ENCODE data around the gene RYR2.
"Not testable (repeated sequence)": the region's sequence is repeated elsewhere in the genome, so short reads cannot be mapped to it uniquely, and the experiment has no call there.

Gene RYR2

GRCh38 chr1:237814319-237814924, 772.4 kb downstream of the RYR2 start:
- in situ Hi-C loops (cut with MboI; ENCODE audit: low sequenced_read_pairs): no loop called here

DNA sequence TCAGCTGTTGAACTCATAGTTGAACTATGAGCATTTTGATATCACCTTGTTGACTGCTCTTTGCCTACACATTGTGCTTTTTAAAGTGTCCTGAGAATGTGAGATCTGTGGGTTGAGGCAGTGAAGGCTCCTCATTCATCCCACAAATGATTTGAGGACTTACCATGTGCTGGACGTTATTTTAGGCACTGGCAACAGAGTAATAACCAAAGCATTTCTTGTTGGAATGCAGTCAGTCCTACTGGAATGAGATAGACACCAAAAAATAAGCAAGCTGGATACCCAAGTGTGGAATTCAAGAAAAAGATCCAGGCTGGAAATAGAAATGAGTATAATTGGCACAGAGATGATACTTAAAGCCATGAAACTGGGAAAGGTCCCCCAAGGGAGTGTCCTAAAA, 775.3 kb downstream of the RYR2 start:
- in situ Hi-C loops (cut with MboI; ENCODE audit: low sequenced_read_pairs): no loop called here

- in situ Hi-C loops (cut with MboI; ENCODE audit: low sequenced_read_pairs): not testable (repeated sequence)
These were observed 778.6 kb downstream of the RYR2 start for GRCh38 chr1:237820634-237821033.

DNA sequence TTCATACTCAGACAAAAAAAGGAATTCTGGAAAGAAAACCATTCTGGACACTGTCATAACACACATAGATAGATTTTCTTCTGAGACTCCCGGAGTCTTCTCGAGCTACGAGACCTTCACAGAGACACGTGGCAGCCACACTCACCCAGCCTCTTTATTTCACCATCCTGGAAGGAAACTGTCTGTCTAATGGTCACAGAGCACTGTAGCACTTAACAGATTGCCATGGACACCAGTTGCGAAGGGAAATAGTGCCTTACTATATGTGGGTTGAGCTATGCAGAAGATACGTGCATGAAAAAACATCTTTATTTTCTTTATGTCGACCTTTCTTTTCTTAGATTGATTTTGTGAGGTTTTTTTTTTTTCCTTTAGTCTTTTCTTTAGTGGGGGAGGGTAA, 790.9 kb downstream of the RYR2 start:
- in situ Hi-C loops (cut with MboI; ENCODE audit: low sequenced_read_pairs): no loop called here

- in situ Hi-C loops (cut with MboI; ENCODE audit: low sequenced_read_pairs): no loop called here
These were observed 792.1 kb downstream of the RYR2 start for GRCh38 chr1:237834048-237834447.

DNA sequence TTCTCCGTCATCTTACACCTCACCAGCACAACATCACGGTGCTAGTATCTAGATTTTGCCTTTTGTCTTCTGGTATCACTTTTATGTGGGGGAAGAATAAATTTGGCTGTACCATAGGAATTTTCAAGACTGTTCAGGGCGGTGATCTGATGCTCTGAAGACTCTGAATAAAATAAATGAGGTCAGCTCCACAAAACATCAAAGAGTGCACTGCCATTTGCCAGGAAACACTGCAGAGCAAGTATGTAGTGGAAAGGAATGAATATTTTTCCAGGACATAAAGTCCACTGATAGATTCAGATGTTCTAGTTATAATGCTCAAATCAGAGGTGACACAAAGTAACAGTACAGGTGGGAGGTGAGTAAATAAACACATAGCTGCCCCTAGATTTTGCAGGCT, 792.5 kb downstream of the RYR2 start:
- in situ Hi-C loops (cut with MboI; ENCODE audit: low sequenced_read_pairs): no loop called here

- in situ Hi-C loops (cut with MboI; ENCODE audit: low sequenced_read_pairs): no loop called here
These were observed 796.3 kb downstream of the RYR2 start for GRCh38 chr1:237838320-237838719.

GRCh38 chr1:237838904-237839534, 797.0 kb downstream of the RYR2 start:
- in situ Hi-C loops (cut with MboI; ENCODE audit: low sequenced_read_pairs): no loop called here

DNA sequence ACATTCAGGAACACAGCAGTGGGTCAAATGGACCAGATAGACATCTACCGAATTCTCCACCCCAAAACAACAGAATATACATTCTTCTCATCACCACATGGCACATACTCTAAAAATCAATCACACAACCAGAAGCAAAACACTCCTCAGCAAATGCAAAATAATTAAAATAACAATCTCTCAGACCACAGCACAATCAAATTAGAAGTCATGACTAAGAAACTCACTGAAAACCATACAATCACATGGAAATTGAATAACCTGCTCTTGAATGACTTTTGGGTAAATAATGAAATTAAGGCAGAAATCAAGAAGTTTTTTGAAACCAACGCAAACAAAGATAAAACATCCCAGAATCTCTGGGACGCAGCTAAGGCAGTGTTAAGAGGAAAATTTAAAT, 799.5 kb downstream of the RYR2 start:
- in situ Hi-C loops (cut with MboI; ENCODE audit: low sequenced_read_pairs): no loop called here

DNA sequence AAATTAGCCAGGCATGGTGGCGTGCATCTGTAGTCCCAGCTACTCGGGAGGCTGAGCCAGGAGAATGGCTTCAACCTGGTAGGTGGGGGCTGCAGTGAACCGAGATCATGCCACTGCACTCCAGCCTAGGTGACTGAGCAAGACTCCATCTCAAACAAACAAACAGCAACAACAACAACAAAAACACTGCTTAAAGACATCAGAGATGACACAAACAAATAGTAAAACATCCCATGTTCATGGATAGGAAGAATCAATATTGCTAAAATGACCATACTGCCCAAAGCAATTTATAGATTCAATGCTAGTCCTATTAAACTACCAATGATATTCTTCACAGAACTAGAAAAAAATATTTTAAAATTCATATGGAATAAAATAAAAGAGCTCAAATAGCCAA, 801.5 kb downstream of the RYR2 start:
- in situ Hi-C loops (cut with MboI; ENCODE audit: low sequenced_read_pairs): not testable (repeated sequence)

GRCh38 chr1:237851210-237851845, 809.3 kb downstream of the RYR2 start:
- in situ Hi-C loops (cut with MboI; ENCODE audit: low sequenced_read_pairs): no loop called here

- in situ Hi-C loops (cut with MboI; ENCODE audit: low sequenced_read_pairs): no loop called here
These were observed 810.4 kb downstream of the RYR2 start for GRCh38 chr1:237852342-237852741.

DNA sequence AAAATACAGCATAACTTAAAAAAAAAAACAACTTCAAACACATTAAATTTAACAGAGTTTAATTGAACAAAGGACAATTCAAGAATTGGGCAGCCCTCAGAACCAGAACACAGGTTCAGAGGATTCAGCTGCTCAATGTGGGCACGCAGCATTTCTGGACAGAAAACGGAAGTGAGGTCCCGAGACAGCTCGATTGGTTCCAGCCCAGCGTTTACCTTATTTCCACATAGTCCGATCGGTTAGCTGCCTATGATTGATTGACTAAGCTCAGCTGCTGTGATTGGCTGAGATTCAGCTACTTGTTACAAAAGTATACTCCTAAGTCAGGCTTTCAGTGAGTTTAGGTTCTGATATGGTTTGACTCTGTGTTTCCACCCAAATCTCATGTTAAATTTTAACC, 815.5 kb downstream of the RYR2 start:
- in situ Hi-C loops (cut with MboI; ENCODE audit: low sequenced_read_pairs): no loop called here

DNA sequence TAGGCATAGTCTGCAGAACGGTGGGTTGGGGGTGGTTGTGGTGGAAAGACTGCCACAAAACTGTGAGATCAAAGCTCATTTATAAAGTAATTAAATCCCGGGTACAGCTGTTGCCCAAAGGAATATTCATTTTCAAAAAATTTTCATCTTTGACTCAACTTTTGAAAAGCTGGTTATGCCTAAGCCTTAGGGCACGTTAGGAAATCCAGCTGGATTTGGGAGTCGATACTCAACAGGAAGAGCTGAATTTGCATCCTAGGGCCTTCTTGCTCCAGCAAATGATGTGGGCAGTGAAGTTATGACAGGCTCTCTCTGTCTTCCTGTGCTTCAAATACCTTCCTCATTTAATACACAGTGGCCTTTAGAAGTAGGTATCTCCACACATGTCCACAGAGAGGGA, 817.0 kb downstream of the RYR2 start:
- in situ Hi-C loops (cut with MboI; ENCODE audit: low sequenced_read_pairs): no loop called here

GRCh38 chr1:237861944-237862343, 820.0 kb downstream of the RYR2 start:
- in situ Hi-C loops (cut with MboI; ENCODE audit: low sequenced_read_pairs): no loop called here

DNA sequence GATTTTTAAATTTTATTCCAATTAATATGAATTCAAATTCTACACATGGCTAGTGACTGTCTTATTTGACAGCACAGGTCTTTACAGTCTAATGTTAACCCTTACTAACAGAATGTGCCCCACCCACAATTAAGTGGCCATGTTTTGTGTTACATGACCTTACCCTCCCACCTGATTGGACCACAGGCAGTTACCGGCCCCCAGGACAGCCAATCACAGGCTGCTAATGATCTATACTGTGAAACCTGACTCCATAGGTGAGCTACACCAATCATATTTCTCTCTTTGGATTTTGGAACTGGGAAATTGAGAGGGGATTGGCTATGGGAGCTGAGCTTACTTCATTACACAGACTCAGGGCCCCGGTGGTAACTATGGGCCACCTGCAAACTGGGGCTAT, 821.2 kb downstream of the RYR2 start:
- in situ Hi-C loops (cut with MboI; ENCODE audit: low sequenced_read_pairs): no loop called here

- in situ Hi-C loops (cut with MboI; ENCODE audit: low sequenced_read_pairs): no loop called here
These were observed 822.6 kb downstream of the RYR2 start for GRCh38 chr1:237864338-237865244.

DNA sequence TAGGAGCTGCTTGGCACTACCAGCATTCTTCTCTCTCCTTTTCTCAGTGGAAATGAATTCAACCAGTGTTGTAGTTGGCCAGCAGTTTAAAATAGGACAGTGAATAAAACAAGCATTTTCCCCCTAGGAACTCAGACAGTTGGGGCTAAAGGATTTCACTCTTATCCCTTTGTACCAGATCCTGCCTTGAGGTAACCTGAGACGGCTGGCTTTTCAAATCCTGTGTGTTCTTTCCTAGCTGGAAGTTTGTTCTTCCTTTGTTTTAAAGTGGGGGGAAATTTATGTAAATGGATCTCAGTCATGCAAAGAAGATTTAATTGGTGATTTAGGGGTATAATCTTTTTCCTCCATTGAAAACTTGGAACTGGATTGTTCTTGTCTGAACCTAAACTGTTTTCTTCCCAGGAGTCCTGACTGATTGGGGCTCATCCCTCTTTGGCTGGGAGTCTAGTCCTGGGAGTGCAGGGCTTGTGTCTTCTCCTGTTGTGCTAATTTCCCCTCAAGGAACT, 825.5 kb downstream of the RYR2 start:
- in situ Hi-C loops (cut with MboI; ENCODE audit: low sequenced_read_pairs): no loop called here

DNA sequence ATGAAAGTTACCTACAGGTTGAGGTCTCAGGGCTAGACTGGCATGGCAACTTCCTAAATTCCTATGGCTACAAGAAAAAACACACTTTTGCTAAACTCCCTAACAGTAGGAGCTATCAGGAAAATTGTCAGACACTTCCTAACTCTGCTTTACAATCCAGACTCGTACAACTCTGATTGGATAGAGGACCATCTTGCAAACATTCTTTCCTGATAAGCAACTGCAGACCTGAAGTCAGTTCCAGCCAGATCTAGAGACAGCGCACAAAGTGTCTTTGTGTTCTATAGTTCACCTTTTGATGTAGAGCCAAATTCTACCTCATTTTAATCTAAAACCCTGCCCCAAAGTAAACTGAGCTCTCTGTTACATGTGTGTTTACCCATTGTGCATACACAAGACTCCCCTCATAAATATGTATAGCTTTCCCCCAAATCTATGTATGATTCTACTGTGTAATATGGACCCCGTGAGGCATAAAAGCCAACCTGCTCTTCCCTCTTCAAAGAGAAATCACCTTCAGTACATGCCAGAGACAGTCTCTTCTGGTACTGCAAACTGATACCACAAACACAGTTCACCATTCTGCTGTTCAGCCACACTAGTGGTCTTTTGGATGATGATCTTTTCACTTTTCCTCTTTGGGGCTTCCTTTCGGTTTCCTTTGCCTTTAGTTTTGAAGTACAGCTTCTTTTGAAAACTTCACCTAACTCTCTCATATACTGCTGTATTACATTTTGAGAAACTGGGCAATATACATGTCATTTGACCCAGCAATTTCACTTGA, 827.0 kb downstream of the RYR2 start:
- in situ Hi-C loops (cut with MboI; ENCODE audit: low sequenced_read_pairs): no loop called here

- in situ Hi-C loops (cut with MboI; ENCODE audit: low sequenced_read_pairs): no loop called here
These were observed 831.7 kb downstream of the RYR2 start for GRCh38 chr1:237873487-237874211.

Data from HL-60/S4 treated with retinoic acid at 250 ng/mL for 4 days and 3 days (cell line).